ENCODE measurements around the gene ZNF581. TPM values are rescaled to one million over a fixed set of nuclear protein-coding genes. Genes with fewer than 3 reads are reported as not detected.

The ZNF581 gene
- total RNA-seq, 1 donor from 2014 or later: 9.4 TPM

GRCh38 chr19:55687281-55688201, 44.1 kb downstream of the ZNF581 start:
- ATAC-seq (no peak), DNase-seq (peak; percentile 26)
- intact Hi-C loops (cut with micrococcal nuclease): no loop called here

DNA sequence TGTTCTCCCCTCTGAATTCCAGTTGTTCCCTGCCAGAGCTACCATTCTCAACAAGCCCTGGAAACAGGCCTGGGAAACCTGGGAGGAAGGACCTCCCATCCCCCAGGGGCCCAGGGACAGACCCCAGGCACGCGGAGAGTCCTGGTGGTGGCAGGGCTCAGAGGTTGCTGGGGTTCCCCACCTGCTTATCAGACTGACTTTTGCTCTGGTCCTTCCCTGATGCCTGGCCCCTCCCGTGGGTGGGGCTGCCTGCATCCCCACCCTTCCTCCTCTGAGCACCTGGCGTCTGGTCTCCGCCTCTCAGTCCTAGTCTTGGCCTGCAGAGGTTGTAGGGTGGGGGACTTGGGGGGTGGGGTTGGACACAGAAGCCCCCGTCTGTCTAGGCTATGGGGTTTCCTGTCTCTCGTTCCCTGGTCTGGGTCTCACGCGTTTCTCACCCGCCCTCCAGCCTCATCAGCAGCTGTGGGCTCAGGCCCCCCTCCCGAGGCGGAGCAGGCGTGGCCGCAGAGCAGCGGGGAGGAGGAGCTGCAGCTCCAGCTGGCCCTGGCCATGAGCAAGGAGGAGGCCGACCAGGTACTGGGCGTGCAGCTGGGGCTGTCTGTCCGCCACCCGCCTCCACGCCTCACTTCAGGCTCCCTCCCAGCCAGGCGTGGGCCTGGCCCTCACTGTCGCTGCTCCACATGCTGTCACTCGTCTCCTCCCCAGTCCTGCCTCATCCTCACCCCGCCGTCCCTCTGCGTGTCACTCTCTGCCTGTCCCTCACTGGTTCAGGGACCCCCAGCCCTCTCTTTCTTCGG, 45.2 kb downstream of the ZNF581 start:
- peak; percentile 20 for DNase-seq
- intact Hi-C loops (cut with micrococcal nuclease): no loop called here
- peak; percentile 15 for ATAC-seq

- intact Hi-C loops (cut with micrococcal nuclease): no loop called here
- DNase-seq (peak; percentile 23), ATAC-seq (no peak)
Observed at GRCh38 chr19:55689411-55690108, 46.1 kb downstream of the ZNF581 start.

DNA sequence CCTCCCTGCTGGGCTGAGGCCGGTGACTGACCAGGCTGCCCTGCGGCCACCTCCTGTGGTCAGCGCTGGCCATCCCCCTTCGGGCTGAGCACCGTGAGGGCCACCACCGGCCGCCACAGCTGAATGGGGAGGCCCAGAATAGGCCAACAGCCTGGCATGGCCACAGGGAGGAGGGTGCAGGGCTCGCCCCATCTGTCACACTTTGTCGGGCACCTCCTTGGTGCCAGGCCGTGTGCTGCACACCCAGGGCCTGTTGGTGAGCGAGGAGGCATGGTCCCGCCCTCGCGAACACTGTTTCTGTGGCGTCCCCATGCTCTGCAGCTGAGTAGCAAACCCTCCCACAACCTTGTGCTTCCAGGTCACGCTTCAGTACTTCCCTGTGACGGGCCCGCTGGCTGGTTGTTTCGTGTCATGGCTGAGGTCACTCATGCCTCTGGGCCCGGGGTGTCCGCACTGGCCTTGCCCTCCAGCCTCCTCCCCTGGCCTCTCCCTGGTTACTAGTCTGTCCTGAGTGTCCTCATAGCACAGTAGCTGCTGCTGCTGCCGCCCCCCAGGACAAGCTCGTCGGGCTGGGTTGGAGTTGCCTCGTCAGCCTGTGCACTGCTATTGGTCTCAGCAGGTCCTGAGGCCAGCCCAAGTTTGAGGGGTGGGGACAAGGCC, 46.8 kb downstream of the ZNF581 start:
- ATAC-seq (no peak), DNase-seq (peak; percentile 26)

GRCh38 chr19:55690769-55691545, 47.5 kb downstream of the ZNF581 start:
- ATAC-seq: no peak
- peak; percentile 24 for DNase-seq
- intact Hi-C loops (cut with micrococcal nuclease): no loop called here

More for the DNA sequence above, 46.8 kb downstream of the ZNF581 start:
- intact Hi-C loops (cut with micrococcal nuclease): no loop called here

DNA sequence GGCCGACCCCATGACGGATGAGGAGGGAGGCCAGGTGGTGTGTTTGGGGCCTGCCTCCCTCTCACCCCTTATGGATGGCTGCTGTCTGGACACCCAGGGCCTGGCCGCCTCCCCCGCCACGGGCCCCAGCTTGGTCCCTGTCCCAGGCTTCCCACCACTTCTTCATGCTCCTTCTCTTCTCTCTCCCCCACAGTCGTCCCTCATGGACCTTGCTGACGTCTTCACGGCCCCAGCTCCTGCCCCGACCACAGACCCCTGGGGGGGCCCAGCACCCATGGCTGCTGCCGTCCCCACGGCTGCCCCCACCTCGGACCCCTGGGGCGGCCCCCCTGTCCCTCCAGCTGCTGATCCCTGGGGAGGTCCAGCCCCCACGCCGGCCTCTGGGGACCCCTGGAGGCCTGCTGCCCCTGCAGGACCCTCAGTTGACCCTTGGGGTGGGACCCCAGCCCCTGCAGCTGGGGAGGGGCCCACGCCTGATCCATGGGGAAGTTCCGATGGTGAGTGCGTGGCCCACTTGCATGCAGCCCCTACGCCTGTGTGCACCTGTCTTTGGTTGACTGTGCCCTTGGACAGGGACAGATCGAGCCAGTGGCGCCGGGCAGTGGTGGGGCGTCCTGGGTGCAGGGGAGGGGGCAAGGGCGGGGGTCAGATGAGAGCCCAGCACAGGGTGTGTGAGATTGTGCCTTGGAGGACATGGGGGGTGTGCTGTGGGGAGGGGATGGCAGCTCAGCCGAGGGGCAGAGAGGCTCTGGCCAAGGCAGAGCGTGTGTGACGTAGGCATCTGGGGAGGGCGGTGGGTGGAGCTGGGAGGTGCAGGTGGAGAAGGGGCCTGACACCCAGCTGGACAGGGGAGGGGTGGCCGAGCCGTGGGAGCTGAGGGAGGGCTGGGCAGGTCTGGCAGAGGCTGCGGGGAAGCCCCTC, 48.4 kb downstream of the ZNF581 start:
- DNase-seq (no peak), ATAC-seq (no peak)
- intact Hi-C loops (cut with micrococcal nuclease): no loop called here

DNA sequence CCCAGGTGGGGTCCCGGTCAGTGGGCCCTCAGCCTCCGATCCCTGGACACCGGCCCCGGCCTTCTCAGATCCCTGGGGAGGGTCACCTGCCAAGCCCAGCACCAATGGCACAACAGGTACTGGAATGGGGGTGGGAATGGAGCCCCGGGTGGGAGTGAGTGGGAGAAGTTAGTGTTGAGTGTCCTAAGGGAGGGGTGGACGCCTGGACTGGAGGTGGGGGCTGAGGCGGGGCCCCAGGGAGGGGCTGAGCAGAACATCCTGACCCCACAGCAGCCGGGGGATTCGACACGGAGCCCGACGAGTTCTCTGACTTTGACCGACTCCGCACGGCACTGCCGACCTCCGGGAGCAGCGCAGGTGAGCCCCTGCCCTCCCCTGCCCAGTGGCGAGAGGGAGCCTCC, 49.2 kb downstream of the ZNF581 start:
- intact Hi-C loops (cut with micrococcal nuclease): no loop called here
- ATAC-seq (no peak), DNase-seq (peak; percentile 27)

GRCh38 chr19:55693336-55693974, 50.0 kb downstream of the ZNF581 start:
- ATAC-seq (no peak), DNase-seq (peak; percentile 21)
- intact Hi-C loops (cut with micrococcal nuclease): no loop called here

GRCh38 chr19:55694241-55694655, 50.8 kb downstream of the ZNF581 start:
- DNase-seq: no peak
- intact Hi-C loops (cut with micrococcal nuclease): no loop called here
- no peak for ATAC-seq

DNA sequence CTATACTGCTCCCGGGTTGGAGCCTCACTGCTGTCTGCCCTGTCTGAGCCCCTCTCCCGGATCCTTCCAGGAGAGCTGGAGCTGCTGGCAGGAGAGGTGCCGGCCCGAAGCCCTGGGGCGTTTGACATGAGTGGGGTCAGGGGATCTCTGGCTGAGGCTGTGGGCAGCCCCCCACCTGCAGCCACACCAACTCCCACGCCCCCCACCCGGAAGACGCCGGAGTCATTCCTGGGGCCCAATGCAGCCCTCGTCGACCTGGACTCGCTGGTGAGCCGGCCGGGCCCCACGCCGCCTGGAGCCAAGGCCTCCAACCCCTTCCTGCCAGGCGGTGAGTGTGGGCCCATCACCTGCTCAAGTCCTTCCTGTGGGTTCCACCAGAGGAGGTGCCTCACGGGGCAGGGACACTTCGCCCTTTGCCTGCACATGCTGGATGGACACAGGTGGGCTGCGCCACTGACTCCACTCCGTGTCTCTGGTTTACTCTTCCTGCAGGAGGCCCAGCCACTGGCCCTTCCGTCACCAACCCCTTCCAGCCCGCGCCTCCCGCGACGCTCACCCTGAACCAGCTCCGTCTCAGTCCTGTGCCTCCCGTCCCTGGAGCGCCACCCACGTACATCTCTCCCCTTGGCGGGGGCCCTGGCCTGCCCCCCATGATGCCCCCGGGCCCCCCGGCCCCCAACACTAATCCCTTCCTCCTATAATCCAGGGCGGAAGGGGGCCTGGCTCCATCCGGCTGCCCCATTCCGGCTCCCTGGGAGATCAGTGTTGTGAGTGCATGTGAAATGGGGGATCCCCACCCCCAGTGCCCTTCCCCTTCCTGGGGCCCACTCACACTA, 51.4 kb downstream of the ZNF581 start:
- intact Hi-C loops (cut with micrococcal nuclease): no loop called here
- DNase-seq (no peak), ATAC-seq (no peak)

Other genes with a start within 250 kb of the ZNF581 start
- gene UBE2S, start 235.9 kb upstream of the ZNF581 start, total RNA-seq: 24.5 TPM
- not detected for gene SHISA7, start 200.3 kb upstream of the ZNF581 start, total RNA-seq
- gene ISOC2, start 182.0 kb upstream of the ZNF581 start, total RNA-seq: 58.5 TPM
- not detected for gene C19orf85, start 178.9 kb upstream of the ZNF581 start, total RNA-seq
- 6.4 TPM for gene ZNF628, start 167.0 kb upstream of the ZNF581 start, total RNA-seq
- gene NAT14, start 158.5 kb upstream of the ZNF581 start, total RNA-seq: 6.0 TPM
- 2.7 TPM for gene SSC5D, start 155.2 kb upstream of the ZNF581 start, total RNA-seq
- gene SBK2, start 106.5 kb upstream of the ZNF581 start, total RNA-seq: 15.2 TPM
- gene SBK3, start 98.1 kb upstream of the ZNF581 start, total RNA-seq: 16.6 TPM
- gene ZNF579, start 62.8 kb upstream of the ZNF581 start, total RNA-seq: 14.7 TPM
- 16.3 TPM for gene FIZ1, start 44.1 kb upstream of the ZNF581 start, total RNA-seq
- gene ZNF524, start 43.4 kb upstream of the ZNF581 start, total RNA-seq: 17.0 TPM
- gene ZNF865, start 38.0 kb upstream of the ZNF581 start, total RNA-seq: 21.8 TPM
- 13.4 TPM for gene ZNF784, start 19.1 kb upstream of the ZNF581 start, total RNA-seq
- gene ZNF580, start 2.6 kb upstream of the ZNF581 start, total RNA-seq: 12.3 TPM
- 16.8 TPM for gene CCDC106, start 4.6 kb downstream of the ZNF581 start, total RNA-seq
- gene U2AF2, start 11.4 kb downstream of the ZNF581 start, total RNA-seq: 79.9 TPM
- 250 TPM for gene EPN1, start 31.6 kb downstream of the ZNF581 start, total RNA-seq
- not detected for gene NLRP9, start 94.8 kb downstream of the ZNF581 start, total RNA-seq
- gene RFPL4A, start 115.4 kb downstream of the ZNF581 start, total RNA-seq: not detected
- gene RFPL4AL1, start 125.5 kb downstream of the ZNF581 start, total RNA-seq: not detected
- gene NLRP11, start 188.3 kb downstream of the ZNF581 start, total RNA-seq: not detected
- gene NLRP4, start 192.9 kb downstream of the ZNF581 start, total RNA-seq: not detected